Fibroblast of villous mesenchyme (primary cell): ENCODE measurements around the gene PEMT. TPM values are rescaled to one million over a fixed set of nuclear protein-coding genes. Genes with fewer than 3 reads are reported as not detected.
A peak's percentile ranks its signal among the peaks of the same experiment; 100 is the strongest.

Experiments used
- DNase-seq: peaks from one replicate; pipeline ENCODE4 v3.0.0-alpha.2; 2010; ENCODE audit warnings: low read depth
- H3K4me3 ChIP-seq: 2 replicates; pipeline ENCODE4 v1.5.1; 2011; ENCODE audit warnings: low read depth, mild to moderate bottlenecking, low read length
- total RNA-seq: library from RNA; depleted of rRNA; stranded (reverse); fragments of >200 nt; gene quantifications from 2 replicates; pipeline ENCODE4 v1.2.3, GENCODE V29; 2012
- TF ChIP-seq, protein P1 (sequence below): IDR thresholded peaks from 2 replicates; pipeline ENCODE4 v1.5.1; 2012; ENCODE audit warnings: low read depth, mild to moderate bottlenecking, low read length; ENCODE audit not compliant: insufficient read depth

Gene PEMT
- total RNA-seq, 1 donor: 28.9 TPM

- H3K4me3 ChIP-seq: no peak overlapping the region
- no peak for DNase-seq
- TF ChIP-seq, protein P1, sequence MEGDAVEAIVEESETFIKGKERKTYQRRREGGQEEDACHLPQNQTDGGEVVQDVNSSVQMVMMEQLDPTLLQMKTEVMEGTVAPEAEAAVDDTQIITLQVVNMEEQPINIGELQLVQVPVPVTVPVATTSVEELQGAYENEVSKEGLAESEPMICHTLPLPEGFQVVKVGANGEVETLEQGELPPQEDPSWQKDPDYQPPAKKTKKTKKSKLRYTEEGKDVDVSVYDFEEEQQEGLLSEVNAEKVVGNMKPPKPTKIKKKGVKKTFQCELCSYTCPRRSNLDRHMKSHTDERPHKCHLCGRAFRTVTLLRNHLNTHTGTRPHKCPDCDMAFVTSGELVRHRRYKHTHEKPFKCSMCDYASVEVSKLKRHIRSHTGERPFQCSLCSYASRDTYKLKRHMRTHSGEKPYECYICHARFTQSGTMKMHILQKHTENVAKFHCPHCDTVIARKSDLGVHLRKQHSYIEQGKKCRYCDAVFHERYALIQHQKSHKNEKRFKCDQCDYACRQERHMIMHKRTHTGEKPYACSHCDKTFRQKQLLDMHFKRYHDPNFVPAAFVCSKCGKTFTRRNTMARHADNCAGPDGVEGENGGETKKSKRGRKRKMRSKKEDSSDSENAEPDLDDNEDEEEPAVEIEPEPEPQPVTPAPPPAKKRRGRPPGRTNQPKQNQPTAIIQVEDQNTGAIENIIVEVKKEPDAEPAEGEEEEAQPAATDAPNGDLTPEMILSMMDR: no peak
These were observed 14.1 kb downstream of the PEMT start for GRCh38 chr17:17577373-17577772.

DNA sequence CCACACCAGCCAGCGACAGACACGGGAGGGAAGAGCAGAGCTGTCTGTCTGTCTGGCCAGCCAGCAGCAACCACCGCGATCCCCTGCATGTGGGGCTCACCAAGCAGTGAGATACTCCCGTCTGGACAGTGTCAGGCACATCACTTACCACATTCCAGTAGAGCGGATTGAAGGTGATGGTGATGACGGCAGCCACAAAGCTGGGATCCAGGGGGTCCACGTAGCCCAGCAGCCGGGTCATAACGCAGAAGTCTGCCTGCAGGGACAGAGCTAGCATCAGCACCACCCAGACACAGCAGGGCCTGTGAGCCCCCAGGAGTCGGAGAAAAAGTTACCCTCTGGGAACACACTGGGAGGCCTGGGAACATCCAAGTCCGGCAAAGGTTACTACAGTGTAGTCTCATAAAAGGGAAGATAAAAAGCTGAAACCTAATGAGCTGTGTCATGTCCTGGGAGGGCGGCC lies 14.7 kb downstream of the PEMT start:
- peak; percentile 79 for DNase-seq
- TF ChIP-seq, protein P1: no peak
- no peak overlapping the region for H3K4me3 ChIP-seq

- TF ChIP-seq, protein P1: no peak
- peak; percentile 84 for DNase-seq
- H3K4me3 ChIP-seq: no peak overlapping the region
These were observed 15.9 kb downstream of the PEMT start for GRCh38 chr17:17575360-17576251.

GRCh38 chr17:17573912-17574311 lies 17.6 kb downstream of the PEMT start:
- DNase-seq: peak; percentile 19
- TF ChIP-seq, protein P1: no peak
- no peak overlapping the region for H3K4me3 ChIP-seq

GRCh38 chr17:17572010-17572785 lies 19.3 kb downstream of the PEMT start:
- TF ChIP-seq, protein P1: no peak
- DNase-seq: no peak
- no peak overlapping the region for H3K4me3 ChIP-seq

- DNase-seq: no peak
- no peak overlapping the region for H3K4me3 ChIP-seq
- TF ChIP-seq, protein P1: no peak
These were observed 20.5 kb downstream of the PEMT start for GRCh38 chr17:17570798-17571716.
